AG09309 (cell line): Measurements from ENCODE around the gene NDUFV1.

Experiments used
- DNase-seq: peaks from one replicate; pipeline ENCODE4 v3.0.0-alpha.2; 2010; ENCODE audit warnings: low read depth
- H3K4me3 ChIP-seq: 2 replicates; pipeline ENCODE4 v1.5.1; 2011; ENCODE audit warnings: mild to moderate bottlenecking, low read depth, low read length, moderate library complexity; ENCODE audit not compliant: control insufficient read depth
- TF ChIP-seq, protein P1 (sequence below): IDR thresholded peaks from 2 replicates; pipeline ENCODE4 v1.5.1; 2011; ENCODE audit warnings: mild to moderate bottlenecking, low read depth, low read length, inconsistent platforms; ENCODE audit not compliant: insufficient read depth, control insufficient read depth; ENCODE audit errors: missing control alignments

NDUFV1 gene

DNA sequence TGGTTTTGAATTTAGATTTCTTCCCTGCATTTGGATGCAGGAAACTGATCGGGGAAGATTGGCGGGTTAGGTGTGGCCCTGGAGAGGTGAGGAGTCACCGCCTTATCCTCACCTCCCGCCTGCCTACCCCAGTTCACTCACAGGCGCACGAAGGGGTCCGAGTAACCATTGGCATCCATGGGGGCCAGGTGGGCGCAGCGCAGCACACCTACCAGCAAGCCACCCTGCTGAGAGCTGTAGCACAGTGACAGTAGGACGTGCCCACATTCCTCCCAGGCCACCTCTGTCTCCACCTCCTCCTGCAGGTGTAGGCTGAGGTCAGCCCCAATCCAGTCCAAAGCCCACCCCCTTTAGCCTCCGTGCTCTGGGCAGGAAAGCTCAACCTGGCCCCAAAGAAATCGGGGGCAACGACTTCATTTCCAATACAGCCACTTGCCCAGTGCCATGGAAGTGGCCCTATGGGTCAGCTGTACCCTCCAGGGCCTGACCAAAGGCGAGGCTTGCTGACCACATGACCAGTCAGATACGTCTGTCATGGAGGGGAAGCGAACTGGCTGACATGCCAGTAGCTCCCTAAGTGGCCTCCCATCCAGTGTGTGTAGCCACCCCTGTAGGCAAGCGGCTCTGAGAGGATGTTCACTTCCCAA, 6.7 kb downstream of the NDUFV1 start:
- no peak for DNase-seq
- no peak overlapping the region for H3K4me3 ChIP-seq
- TF ChIP-seq, protein P1, sequence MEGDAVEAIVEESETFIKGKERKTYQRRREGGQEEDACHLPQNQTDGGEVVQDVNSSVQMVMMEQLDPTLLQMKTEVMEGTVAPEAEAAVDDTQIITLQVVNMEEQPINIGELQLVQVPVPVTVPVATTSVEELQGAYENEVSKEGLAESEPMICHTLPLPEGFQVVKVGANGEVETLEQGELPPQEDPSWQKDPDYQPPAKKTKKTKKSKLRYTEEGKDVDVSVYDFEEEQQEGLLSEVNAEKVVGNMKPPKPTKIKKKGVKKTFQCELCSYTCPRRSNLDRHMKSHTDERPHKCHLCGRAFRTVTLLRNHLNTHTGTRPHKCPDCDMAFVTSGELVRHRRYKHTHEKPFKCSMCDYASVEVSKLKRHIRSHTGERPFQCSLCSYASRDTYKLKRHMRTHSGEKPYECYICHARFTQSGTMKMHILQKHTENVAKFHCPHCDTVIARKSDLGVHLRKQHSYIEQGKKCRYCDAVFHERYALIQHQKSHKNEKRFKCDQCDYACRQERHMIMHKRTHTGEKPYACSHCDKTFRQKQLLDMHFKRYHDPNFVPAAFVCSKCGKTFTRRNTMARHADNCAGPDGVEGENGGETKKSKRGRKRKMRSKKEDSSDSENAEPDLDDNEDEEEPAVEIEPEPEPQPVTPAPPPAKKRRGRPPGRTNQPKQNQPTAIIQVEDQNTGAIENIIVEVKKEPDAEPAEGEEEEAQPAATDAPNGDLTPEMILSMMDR: no peak

DNA sequence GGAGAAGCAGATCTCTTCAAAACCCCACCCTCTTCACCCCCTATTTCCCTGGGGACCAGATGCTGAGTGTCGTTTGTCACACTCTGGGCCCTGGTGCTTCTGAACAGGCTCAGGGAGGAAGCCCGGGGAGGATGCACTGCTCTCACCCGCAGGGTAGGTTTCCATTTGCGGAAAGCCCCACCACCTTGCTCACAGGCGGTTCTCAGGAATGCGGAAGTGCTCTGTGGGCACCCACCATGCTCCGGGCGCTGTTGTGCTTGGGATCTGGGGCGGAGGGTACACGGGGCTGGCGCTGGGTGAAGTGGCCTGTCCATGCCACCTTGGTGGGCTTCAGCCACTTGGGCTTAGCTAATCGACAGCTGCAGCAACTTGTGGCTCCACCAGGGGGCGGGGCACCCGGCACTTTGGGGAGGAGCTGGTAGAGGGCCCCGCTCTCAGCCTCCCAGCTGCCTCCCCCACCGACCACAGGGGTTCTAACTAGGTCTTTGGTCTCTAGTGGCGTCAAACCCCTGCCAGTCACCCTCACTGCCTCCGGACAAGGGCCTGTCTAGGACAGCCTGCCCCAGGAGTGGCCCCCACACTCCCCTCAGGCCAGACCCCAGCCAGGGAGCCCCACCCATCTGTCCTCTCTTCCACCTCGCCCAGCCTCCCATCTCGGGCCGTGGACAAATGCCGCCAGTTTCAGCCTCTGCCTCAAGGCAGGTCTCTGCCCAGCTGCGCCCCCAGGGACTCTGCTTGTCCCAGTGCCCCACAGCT, 7.4 kb downstream of the NDUFV1 start:
- H3K4me3 ChIP-seq: peak overlapping the region; percentile 27
- DNase-seq: no peak
- TF ChIP-seq, protein P1: peak; percentile 76

DNA sequence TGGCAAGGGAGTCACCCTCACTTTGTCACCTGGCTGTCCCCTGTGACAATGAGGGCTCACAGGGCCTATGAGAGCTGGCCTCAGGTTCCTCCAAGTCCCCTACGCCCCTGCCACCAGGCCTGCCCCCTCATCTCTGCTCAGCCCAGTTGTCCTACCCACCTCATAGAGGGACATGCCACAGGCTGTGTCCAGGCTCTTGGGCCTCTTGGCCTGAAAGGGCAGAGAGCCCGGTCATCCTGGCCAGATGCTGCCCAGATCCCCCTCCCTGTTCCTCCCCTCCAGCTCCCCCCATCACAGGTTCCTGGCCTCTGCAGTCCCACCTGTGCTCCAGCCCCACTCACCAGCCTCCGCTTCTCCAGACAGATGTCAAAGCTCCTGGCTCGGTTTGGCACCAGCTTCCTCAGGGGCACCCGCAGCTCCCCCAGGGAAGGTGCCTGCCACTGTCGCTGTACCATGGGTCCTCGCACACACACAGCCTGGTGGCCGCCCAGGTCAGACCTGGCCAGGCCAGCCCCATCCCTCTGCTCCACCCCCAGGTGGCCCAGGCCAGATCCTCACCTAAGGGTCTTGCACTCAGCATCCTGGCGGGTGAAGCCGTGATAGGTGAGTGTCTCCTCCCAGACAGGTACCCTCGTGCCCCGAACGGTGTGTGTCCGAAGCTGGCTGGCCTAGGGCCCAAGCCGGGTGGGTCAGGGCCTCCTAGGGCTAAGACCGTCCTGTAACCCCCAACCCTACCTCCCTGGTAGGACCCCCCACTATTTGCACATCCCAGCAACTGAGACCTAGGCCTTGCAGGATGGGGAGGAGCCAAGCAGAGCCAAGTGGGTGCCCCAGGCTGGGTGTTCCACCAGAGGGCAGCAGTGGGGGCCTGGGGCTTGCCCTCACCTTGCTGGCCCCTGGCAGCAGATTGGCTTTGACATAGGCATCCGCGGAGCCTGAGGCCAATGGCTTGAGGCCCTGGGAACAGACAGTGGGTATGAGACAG, 8.3 kb downstream of the NDUFV1 start:
- no peak overlapping the region for H3K4me3 ChIP-seq
- DNase-seq: no peak
- TF ChIP-seq, protein P1: peak; percentile 61

DNA sequence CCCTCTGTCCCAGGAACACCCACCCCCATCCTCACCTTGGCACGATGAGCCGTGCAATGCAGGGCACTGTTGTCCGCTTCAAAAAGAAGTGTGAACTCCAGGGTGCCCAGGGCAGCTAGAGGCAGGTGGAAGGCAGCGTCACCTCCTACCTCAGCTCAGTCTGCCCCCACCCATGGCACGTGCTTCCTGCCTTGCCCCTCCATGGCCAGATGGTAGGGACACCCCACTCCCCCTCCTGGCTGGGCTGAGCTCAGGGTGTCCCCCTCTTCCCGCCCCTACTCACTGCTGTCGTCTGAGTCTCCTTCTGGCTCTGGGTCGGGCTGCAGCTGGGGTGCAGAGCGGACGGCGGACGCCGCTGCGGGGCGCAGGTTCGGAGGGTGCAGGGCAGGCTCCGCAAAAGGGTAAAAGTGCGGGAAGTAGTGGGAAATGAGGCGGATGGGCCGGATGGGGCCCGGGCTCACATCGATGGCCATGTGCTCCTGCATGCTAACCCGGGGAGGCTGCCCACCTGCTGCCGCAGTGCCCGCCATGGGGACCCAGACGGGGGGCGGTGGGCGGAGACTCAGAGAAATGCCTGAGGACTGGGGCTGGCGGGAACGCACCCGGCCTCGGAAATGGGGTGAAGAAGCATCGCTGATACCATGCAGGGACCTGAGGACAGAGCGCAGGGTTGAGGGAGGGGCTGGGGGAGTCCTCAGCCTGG, 9.1 kb downstream of the NDUFV1 start:
- DNase-seq: no peak
- no peak overlapping the region for H3K4me3 ChIP-seq
- TF ChIP-seq, protein P1: no peak

DNA sequence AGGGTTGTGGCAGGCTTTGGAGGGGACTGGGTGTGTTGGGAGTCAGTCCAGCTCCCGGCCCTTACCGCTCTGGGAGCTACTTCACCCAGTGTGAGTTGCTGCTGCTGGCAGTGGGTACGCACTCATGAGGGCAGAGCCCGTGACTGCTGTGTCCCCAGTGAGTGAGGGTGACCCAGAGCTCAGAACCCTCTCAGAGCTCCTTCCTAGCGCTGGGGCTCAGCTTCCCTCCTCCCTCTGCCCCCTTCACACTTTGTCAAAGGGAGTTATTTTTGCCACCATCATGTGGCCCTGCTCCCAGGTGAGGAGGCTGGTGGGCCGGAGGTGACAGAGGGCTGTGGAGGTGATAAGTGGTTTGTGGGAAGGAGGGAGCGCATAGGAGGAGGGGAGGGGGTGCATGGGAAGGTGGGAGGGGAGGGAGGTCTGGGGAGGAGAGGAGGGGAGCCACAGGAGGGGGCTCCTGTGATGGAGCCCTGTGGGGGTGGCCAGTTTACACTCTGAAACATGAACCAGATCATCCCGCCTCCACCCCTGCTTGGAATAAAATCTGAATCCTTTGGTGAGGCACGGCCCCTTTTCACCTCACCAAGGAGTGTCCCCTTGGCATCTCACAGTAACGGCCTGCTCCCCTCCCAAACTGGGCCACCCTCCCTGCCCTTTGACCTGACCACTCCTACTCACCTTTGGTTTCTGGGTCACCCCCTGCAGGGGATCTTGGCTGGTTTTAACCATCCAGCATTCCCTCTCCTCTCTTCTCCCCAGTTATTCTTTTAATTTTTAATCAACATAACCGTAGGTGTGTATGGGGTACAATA, 9.9 kb downstream of the NDUFV1 start:
- no peak for DNase-seq
- H3K4me3 ChIP-seq: no peak overlapping the region
- TF ChIP-seq, protein P1: no peak
